B cell (primary cell): ENCODE measurements around the gene SLC26A8. TPM values are rescaled to one million over a fixed set of nuclear protein-coding genes. Genes with fewer than 3 reads are reported as not detected.
"Not testable (repeated sequence)": the region's sequence is repeated elsewhere in the genome, so short reads cannot be mapped to it uniquely, and the experiment has no call there.

Source experiments
- ATAC-seq: fragments of 200-7000 bp; cut with Tn5 transposase; one replicate; pipeline ENCODE4 v1.10.0; 2021; ENCODE audit warnings: low read depth, mild to moderate bottlenecking, moderate number of reproducible peaks, moderate library complexity
- CTCF ChIA-PET: fragments of 350-600 bp; sonication (Branson Sonifier 250); formaldehyde crosslinking; loops from one replicate; lab custom pipeline; 2021; ENCODE audit warnings: antibody characterized with exemption, inconsistent platforms; lab: Charles Lee
- POLR2A ChIA-PET: fragments of 350-600 bp; sonication (Branson Sonifier 250); formaldehyde crosslinking; loops from one replicate; lab custom pipeline; 2021; ENCODE audit warnings: antibody characterized with exemption; lab: Charles Lee
- DNase-seq: peaks from one replicate; pipeline ENCODE4 v3.0.0; 2013
- H2AFZ ChIP-seq: 2 replicates; pipeline ENCODE4 v1.6.1; 2012; ENCODE audit warnings: mild to moderate bottlenecking, low read depth, low read length; ENCODE audit not compliant: insufficient read depth, poor library complexity, severe bottlenecking
- H3K27ac ChIP-seq, 2 donors: 1 replicate in 1 of 2; 2 replicates in 1 of 2; pipeline ENCODE4 v1.5.1; 2012 to 2013; ENCODE audit warnings: low read length in 2 of 2, mild to moderate bottlenecking in 2 of 2, moderate library complexity in 1 of 2
- H3K27me3 ChIP-seq, 4 experiments: fragments of 200-600 bp in 1 of 4; sonication (generic) in 1 of 4; replicated peaks in 1 of 4; 1 replicate in 2 of 4; 2 replicates in 2 of 4; pipeline versions ENCODE4 v1.6.1 to v1.7.0; 2013 to 2016; ENCODE audit warnings: low read length in 3 of 4, mild to moderate bottlenecking in 2 of 4, mixed read lengths in 1 of 4, moderate library complexity in 1 of 4; ENCODE audit not compliant: insufficient read depth in 4 of 4, control insufficient read depth in 3 of 4; ENCODE audit errors: control extremely low read depth in 1 of 4
- H3K36me3 ChIP-seq, 2 experiments: replicated peaks in 1 of 2; 1 replicate in 1 of 2; 2 replicates in 1 of 2; pipeline versions ENCODE4 v1.6.1 to v1.7.1; 2013; ENCODE audit warnings: low read length in 1 of 2; ENCODE audit not compliant: insufficient read depth in 2 of 2, control insufficient read depth in 1 of 2; ENCODE audit errors: control extremely low read depth in 1 of 2, extremely low read depth in 1 of 2
- H3K4me1 ChIP-seq, 2 donors: fragments of 200-600 bp in 1 of 2; sonication (generic) in 1 of 2; 1 replicate in 1 of 2; 2 replicates in 1 of 2; pipeline versions ENCODE4 v1.5.1 to v1.6.1; 2013 to 2017; ENCODE audit warnings: low read length in 2 of 2; ENCODE audit not compliant: control insufficient read depth in 2 of 2, insufficient read depth in 2 of 2
- H3K4me2 ChIP-seq: replicated peaks from 2 replicates; pipeline ENCODE3; 2012; ENCODE audit warnings: mild to moderate bottlenecking, low read depth, low read length; ENCODE audit not compliant: poor library complexity, severe bottlenecking
- H3K4me3 ChIP-seq, 5 experiments: fragments of 200-600 bp in 1 of 5; sonication (generic) in 1 of 5; 1 replicate in 3 of 5; 2 replicates in 2 of 5; pipeline versions ENCODE4 v1.5.1 to v1.7.0; 2011 to 2016; ENCODE audit warnings: low read length in 4 of 5, mild to moderate bottlenecking in 4 of 5, low read depth in 2 of 5, control low read depth in 1 of 5, moderate library complexity in 1 of 5; ENCODE audit not compliant: insufficient read depth in 1 of 5; ENCODE audit errors: control extremely low read depth in 1 of 5, extremely low read depth in 1 of 5
- H3K79me2 ChIP-seq: fragments of 200-600 bp; sonication (generic); one replicate; pipeline ENCODE4 v1.6.0; 2016; ENCODE audit warnings: low read length; ENCODE audit not compliant: control insufficient read depth, insufficient read depth
- H3K9ac ChIP-seq: fragments of 200-600 bp; sonication (generic); 2 replicates; pipeline ENCODE4 v1.6.1; 2017; ENCODE audit warnings: mild to moderate bottlenecking, low read length, moderate library complexity
- H3K9me3 ChIP-seq, 3 donors: one replicate each; pipeline versions ENCODE4 v1.6.1 to v1.7.1; 2013; ENCODE audit warnings: low read length in 2 of 3; ENCODE audit not compliant: control insufficient read depth in 2 of 3, insufficient read depth in 1 of 3; ENCODE audit errors: control extremely low read depth in 1 of 3
- H4K20me1 ChIP-seq: 2 replicates; pipeline ENCODE4 v1.6.0; 2012; ENCODE audit warnings: mild to moderate bottlenecking, low read length; ENCODE audit not compliant: insufficient read depth, control insufficient read depth, poor library complexity, severe bottlenecking
- H3K27ac Mint-ChIP-seq: one replicate; pipeline ENCODE4 v1.8.0; 2021; ENCODE audit warnings: mixed read lengths
- H3K27me3 Mint-ChIP-seq: one replicate; pipeline ENCODE4 v1.8.0; 2021; ENCODE audit warnings: mixed read lengths
- H3K4me1 Mint-ChIP-seq: one replicate; pipeline ENCODE4 v1.8.0; 2021; ENCODE audit warnings: mixed read lengths
- H3K4me3 Mint-ChIP-seq: one replicate; pipeline ENCODE4 v1.8.0; 2021; ENCODE audit warnings: mixed read lengths
- H3K9me3 Mint-ChIP-seq: one replicate; pipeline ENCODE4 v1.8.0; 2022; ENCODE audit warnings: mixed read lengths; ENCODE audit not compliant: insufficient read depth
- EZH2 ChIP-seq: IDR thresholded peaks from 2 replicates; pipeline ENCODE4 v1.6.1; 2012; ENCODE audit warnings: borderline replicate concordance, low read depth, mild to moderate bottlenecking, moderate library complexity, low read length; ENCODE audit not compliant: insufficient read depth, poor library complexity, severe bottlenecking
- whole genome bisulfite sequencing: methylation state at CpG from one replicate; pipeline ENCODE4 v1.1.5; 2013; ENCODE audit warnings: missing lambda C conversion rate; ENCODE audit not compliant: insufficient coverage; 5-methylcytosine and 5-hydroxymethylcytosine counted together
- intact Hi-C: fragments of 100-400 bp; cut with micrococcal nuclease; formaldehyde crosslinking; loops from one replicate; pipeline ENCODE4 v1.10.0; 2022
- polyA plus RNA-seq: library from polyadenylated mRNA; depleted of rRNA; stranded (reverse); fragments of >200 nt; gene quantifications from 2 replicates; pipeline ENCODE4 v1.2.3, GENCODE V29; 2012
- total RNA-seq, 2 donors: library from RNA; stranded (reverse); fragments of 120-200 nt in 1 of 2; gene quantifications; 1 replicate in 1 of 2; 2 replicates in 1 of 2; pipeline versions ENCODE4 v1.2.3 to v1.2.4, GENCODE V29; 2013 to 2022
- TF ChIP-seq, protein P1 (sequence below): fragments of 200-600 bp; IDR thresholded peaks from one replicate; pipeline ENCODE4 v1.8.0; 2022; ENCODE audit warnings: antibody characterized with exemption, mild to moderate bottlenecking

Gene SLC26A8
- total and polyA plus RNA-seq, 2 donors (not counting 1 experiment from before 2014, with no cell fraction given) = 0.01 TPM; not detected in 1

- CTCF ChIA-PET, H3K36me3 ChIP-seq, H3K79me2 ChIP-seq, H3K27me3 ChIP-seq, H3K27ac ChIP-seq, H3K9me3 ChIP-seq, H3K9ac ChIP-seq, intact Hi-C loops, H3K4me3 ChIP-seq, POLR2A ChIA-PET, H3K27me3 Mint-ChIP-seq, DNase-seq, H3K4me1 Mint-ChIP-seq, H3K4me3 Mint-ChIP-seq, H2AFZ ChIP-seq, H4K20me1 ChIP-seq, H3K4me1 ChIP-seq, H3K4me2 ChIP-seq, H3K27ac Mint-ChIP-seq, ATAC-seq: not testable (repeated sequence)
- H3K9me3 Mint-ChIP-seq = peaks cover 12% of the 10 kb centered on the region
- 100% methylated on average over 2 of the region's 5 CpGs for whole genome bisulfite sequencing
Observed at GRCh38 chr6:35939259-35939658, 85.2 kb downstream of the SLC26A8 start.

- H3K27ac ChIP-seq = no peak overlapping the region
- Mint-ChIP-seq H3K27ac (no peak overlapping the region), H3K9me3 (peaks cover 10% of the 10 kb centered on the region), H3K27me3 (peaks cover 3% of the 10 kb centered on the region), H3K4me1 (no peaks in the 10 kb centered on the region), H3K4me3 (no peak overlapping the region)
- no peak overlapping the region for H3K9ac ChIP-seq
- no peak overlapping the region for H3K4me2 ChIP-seq
- 90% methylated on average over 1 of the region's 1 CpG for WGBS
- TF ChIP-seq, protein P1, sequence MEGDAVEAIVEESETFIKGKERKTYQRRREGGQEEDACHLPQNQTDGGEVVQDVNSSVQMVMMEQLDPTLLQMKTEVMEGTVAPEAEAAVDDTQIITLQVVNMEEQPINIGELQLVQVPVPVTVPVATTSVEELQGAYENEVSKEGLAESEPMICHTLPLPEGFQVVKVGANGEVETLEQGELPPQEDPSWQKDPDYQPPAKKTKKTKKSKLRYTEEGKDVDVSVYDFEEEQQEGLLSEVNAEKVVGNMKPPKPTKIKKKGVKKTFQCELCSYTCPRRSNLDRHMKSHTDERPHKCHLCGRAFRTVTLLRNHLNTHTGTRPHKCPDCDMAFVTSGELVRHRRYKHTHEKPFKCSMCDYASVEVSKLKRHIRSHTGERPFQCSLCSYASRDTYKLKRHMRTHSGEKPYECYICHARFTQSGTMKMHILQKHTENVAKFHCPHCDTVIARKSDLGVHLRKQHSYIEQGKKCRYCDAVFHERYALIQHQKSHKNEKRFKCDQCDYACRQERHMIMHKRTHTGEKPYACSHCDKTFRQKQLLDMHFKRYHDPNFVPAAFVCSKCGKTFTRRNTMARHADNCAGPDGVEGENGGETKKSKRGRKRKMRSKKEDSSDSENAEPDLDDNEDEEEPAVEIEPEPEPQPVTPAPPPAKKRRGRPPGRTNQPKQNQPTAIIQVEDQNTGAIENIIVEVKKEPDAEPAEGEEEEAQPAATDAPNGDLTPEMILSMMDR = no peak
- TF ChIP-seq EZH2 = no peak
- CTCF ChIA-PET = interaction anchor here (0.9 kb wide), 1 partner anchor 243 kb away, joined by 3 read pairs; no protein-coding TSS in a partner anchor
- H3K27me3 ChIP-seq = peaks cover 0 to 3% (median 1%) of the 10 kb centered on the region in 4 experiments
- intact Hi-C loops = no loop called here
- DNase-seq (no peak), ATAC-seq (no peak)
- no peak overlapping the region for H3K4me3 ChIP-seq
- H2AFZ ChIP-seq = no peak overlapping the region
- POLR2A ChIA-PET = no interaction called here
- H3K79me2 ChIP-seq = no peaks in the 10 kb centered on the region
- no peaks in the 10 kb centered on the region for H4K20me1 ChIP-seq
- H3K36me3 ChIP-seq = no peaks in the 10 kb centered on the region
- peaks cover 0 to 3% (median 2%) of the 10 kb centered on the region in 3 donors for H3K9me3 ChIP-seq
- H3K4me1 ChIP-seq = no peaks in the 10 kb centered on the region
Observed at GRCh38 chr6:35936681-35937359, 87.6 kb downstream of the SLC26A8 start.
